ENCODE results near the gene TTC21A. TPM values are rescaled to one million over a fixed set of nuclear protein-coding genes. Genes with fewer than 3 reads are reported as not detected.
A peak's percentile ranks its signal among the peaks of the same experiment; 100 is the strongest.

TTC21A gene
- total RNA-seq, 1 experiment from 2014 or later, result 1.7 TPM

GRCh38 chr3:39097716-39098472 is 9.6 kb upstream of the TTC21A start:
- H2BK12ac ChIP-seq (ENCODE audit: insufficient read length, low read depth, low read length), result no peak overlapping the region
- H4K20me1 ChIP-seq (ENCODE audit: control insufficient read depth, insufficient read depth, insufficient read length), result no peaks in the 10 kb centered on the region
- DNase-seq, result no peak
- H2BK20ac ChIP-seq (ENCODE audit: low read depth, low read length, poor library complexity, severe bottlenecking), result no peak overlapping the region
- H3K27ac Mint-ChIP-seq, result peak overlapping the region in 2 of 3 experiments; percentile 72 to 75; a peak in 2 of 7 replicates
- no peak overlapping the region for H2AK5ac ChIP-seq (ENCODE audit: insufficient read length, low read length)
- H3K4me3 Mint-ChIP-seq, result no peak overlapping the region
- no peak overlapping the region for H2BK120ac ChIP-seq (ENCODE audit: low read depth, low read length, poor library complexity, severe bottlenecking)
- H3K79me1 ChIP-seq (ENCODE audit: insufficient read depth, low read depth, low read length, poor library complexity, severe bottlenecking), result no peaks in the 10 kb centered on the region
- H3K27ac ChIP-seq (ENCODE audit: insufficient read length, low read depth, low read length), result no peak overlapping the region
- no peaks in the 10 kb centered on the region for H3K9me3 ChIP-seq (ENCODE audit: control insufficient read depth, low read depth, low read length)
- no peak overlapping the region for H2BK15ac ChIP-seq (ENCODE audit: low read depth, low read length)
- no peaks in the 10 kb centered on the region for H3K4me1 ChIP-seq (ENCODE audit: insufficient read depth, low read length)
- no peak overlapping the region for H3K56ac ChIP-seq (ENCODE audit: insufficient read length, low read depth, low read length)
- no peak overlapping the region for H4K5ac ChIP-seq (ENCODE audit: insufficient read length, low read depth, low read length)
- H3K14ac ChIP-seq (ENCODE audit: insufficient read depth, low read length), result no peak overlapping the region
- no peak overlapping the region for H3K4me2 ChIP-seq (ENCODE audit: insufficient read depth, insufficient read length, low read length)
- no peak overlapping the region for H4K91ac ChIP-seq (ENCODE audit: insufficient read length, low read depth, low read length)
- no peaks in the 10 kb centered on the region; the same call in 1 of the 2 replicates for H3K27me3 Mint-ChIP-seq (ENCODE audit: low read depth)
- H3K4me1 Mint-ChIP-seq, result peaks cover 0 to 10% of the 10 kb centered on the region in 2 experiments; a peak in 2 of 4 replicates
- no peak overlapping the region for H3K4ac ChIP-seq (ENCODE audit: low read depth, low read length)
- no peak overlapping the region for H3K9ac ChIP-seq (ENCODE audit: extremely low read depth, insufficient read length, low read length)
- peaks cover 21 to 57% (median 41%) of the 10 kb centered on the region in 3 experiments; a peak in 6 of 7 replicates for H3K36me3 Mint-ChIP-seq (ENCODE audit: insufficient read depth in 1 of 3, low read depth in 3 of 3)
- no CpG with 5 or more reads among the region's 8 CpGs for WGBS (ENCODE audit: extremely low coverage, insufficient read length, low lambda C conversion rate)
- TF ChIP-seq CTCF (conservative IDR thresholded peaks at IDR 0.05), result no peak
- H2BK5ac ChIP-seq (ENCODE audit: insufficient read length, low read length), result no peak overlapping the region
- H4K8ac ChIP-seq (replicated peaks; ENCODE audit: insufficient read length, low read depth, low read length), result no peak overlapping the region
- no peak overlapping the region for H3T11ph ChIP-seq (ENCODE audit: low read length)
- H3K23me2 ChIP-seq (ENCODE audit: insufficient read length, low read depth, low read length, poor library complexity, severe bottlenecking), result no peaks in the 10 kb centered on the region
- H2AFZ ChIP-seq (ENCODE audit: low read length), result no peak overlapping the region
- no peaks in the 10 kb centered on the region for H3K9me3 Mint-ChIP-seq
- H3K18ac ChIP-seq (ENCODE audit: insufficient read length, low read depth, low read length), result no peak overlapping the region
- H3K27me3 ChIP-seq (ENCODE audit: insufficient read depth, low read length), result no peaks in the 10 kb centered on the region
- H3K79me2 ChIP-seq (ENCODE audit: insufficient read depth, low read length), result no peaks in the 10 kb centered on the region
- H3K23ac ChIP-seq (ENCODE audit: insufficient read length, low read depth, low read length), result no peak overlapping the region
